ENCODE data around the gene ACSF3.

- TF ChIP-seq ZNF747 (tag by site-specific recombination; IDR thresholded peaks at IDR 0.05) (no peak), ZNF121 (tag by site-specific recombination; IDR thresholded peaks at IDR 0.05) (no peak), YY1 (tag by site-specific recombination; IDR thresholded peaks at IDR 0.05) (no peak), ZBTB1 (tag by site-specific recombination; IDR thresholded peaks at IDR 0.05) (no peak), HOXA7 (CRISPR knock-in tag; IDR thresholded peaks at IDR 0.05; ENCODE audit: borderline replicate concordance) (no peak), SP2 (tag by site-specific recombination; IDR thresholded peaks at IDR 0.05) (no peak), PATZ1 (tag by site-specific recombination; IDR thresholded peaks at IDR 0.05) (no peak)
Observed at GRCh38 chr16:89191901-89192185, 98.2 kb downstream of the ACSF3 start.
